DMS153 treated with DMSO at 0.1 percent for 48 hours (cell line): Measurements from ENCODE around the gene FAM110C.
"Not testable (repeated sequence)": the region's sequence is repeated elsewhere in the genome, so short reads cannot be mapped to it uniquely, and the experiment has no call there.

Experiments used
- DNase-seq: peaks from one replicate; lab custom pipeline; 2025; ENCODE audit not compliant: unreplicated experiment; lab: John Stamatoyannopoulos, UW

The FAM110C gene

DNA sequence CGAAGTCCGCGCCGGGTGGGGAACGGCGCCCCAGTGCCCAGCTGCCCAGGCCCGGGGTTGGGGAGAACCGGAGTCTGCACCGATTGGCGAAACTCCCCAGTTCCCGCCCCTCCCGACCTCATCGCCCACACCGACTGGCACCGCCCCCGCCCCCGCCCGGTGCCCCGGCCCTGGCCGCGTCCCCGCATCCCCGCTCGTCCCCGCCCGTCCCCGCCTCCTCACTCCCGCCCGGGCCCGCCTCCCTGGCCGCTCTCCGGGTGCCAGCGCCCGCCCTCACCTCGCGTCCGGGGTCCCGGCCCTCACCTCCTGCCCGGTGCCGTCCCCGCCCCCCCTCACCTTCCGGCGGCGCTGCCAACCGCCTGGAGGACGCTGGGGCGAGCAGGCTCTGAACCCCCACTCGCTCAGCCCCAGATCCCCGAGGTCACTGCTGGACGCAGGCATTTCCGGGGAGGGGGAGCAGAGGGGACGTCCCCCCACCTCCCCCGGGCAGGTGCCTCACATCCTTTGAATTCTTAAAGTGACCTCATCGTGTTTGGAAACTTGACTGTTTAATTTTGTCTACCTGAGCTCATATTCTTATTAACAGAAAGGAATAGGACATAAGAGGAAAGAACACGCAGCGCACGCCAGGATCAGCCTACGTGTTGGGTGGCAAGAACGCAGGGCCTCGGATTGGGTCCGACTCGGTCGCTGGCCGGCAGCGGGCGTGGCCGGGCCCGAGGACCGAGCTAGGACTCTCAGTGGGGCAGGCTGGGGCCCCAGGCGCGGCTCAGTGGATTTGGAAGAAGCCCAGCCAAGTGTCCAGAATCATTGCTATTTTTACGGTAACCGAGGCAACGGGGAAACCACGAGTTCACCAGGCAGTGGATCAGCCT lies at the start of gene FAM110C:
FAM110C (minus strand) TSS at position 35 of the 875 bp plus-strand sequence. CDS start 120 bp downstream, outside the sequence.
- DNase-seq = no peak

DNA sequence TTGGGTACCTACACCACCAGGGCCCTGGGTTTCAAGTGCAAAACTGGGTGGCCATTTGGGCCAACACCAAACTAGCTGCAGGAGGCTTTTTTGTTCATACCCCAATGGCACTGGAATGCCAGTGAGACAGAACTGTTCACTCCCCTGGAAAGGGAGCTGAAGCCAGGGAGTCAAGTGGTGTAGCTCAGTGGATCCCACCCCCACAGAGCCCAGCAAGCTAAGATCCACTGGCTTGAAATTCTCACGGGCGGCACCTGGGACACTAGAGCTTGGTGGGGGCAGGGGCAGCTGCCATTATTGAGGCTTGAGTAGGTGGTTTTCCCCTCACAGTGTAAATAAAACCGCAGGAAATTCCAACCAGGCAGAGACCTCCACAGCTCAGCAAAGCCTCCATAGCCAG lies 46.0 kb upstream of the FAM110C start:
- no peak for DNase-seq

DNA sequence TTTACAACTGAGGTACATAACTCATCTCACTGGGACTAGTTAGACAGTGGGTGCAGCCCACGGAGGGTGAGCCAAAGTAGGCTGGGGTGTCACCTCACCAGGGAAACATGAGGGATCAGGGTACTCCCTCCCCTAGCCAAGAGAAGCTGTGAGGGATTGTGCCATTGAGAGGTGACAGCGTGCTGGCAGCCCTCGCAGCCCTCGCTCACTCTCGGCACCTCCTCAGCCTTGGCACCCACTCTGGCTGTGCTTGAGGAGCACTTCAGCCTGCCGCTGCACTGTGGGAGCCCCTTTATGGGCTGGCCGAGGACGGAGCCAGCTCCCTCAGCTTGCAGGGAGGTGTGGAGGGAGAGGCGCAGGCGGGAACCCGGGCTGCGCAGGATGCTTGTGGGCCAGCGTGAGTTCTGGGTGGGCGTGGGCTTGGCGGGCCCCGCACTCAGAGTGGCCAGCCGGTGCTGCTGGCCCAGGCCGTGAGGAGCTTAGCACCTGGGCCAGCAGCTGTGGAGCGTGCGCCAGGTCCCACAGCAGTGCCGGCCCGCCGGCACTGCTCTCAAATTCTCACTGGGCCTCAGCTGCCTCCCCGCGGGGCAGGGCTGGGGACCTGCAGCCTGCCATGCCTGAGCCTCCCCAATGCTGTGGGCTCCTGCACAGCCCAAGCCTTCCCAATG lies 44.5 kb upstream of the FAM110C start:
- DNase-seq = no peak

- DNase-seq = no peak
Measured at GRCh38 chr2:85761-86160, 39.5 kb upstream of the FAM110C start.

DNA sequence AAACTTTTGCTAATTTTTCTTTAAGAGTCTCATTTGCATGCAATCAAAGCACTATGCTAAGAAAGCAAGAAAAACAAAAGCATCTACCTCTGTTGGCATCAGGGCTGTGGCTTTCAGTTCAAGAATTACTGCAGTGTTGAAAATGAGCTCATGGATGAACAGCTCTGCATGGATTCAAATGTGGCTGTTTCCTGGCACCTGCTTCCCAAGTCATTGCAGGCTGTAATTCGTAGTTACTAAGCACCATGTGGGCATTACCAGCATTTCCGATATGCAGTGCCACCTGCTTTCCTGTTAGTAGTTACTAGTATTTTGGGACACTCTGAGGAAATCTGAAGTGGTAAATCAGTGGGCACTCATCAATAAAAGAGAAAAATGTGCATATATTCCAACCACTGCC lies 37.8 kb upstream of the FAM110C start:
- no peak for DNase-seq

GRCh38 chr2:80971-81736 lies 34.8 kb upstream of the FAM110C start:
- DNase-seq = no peak

DNA sequence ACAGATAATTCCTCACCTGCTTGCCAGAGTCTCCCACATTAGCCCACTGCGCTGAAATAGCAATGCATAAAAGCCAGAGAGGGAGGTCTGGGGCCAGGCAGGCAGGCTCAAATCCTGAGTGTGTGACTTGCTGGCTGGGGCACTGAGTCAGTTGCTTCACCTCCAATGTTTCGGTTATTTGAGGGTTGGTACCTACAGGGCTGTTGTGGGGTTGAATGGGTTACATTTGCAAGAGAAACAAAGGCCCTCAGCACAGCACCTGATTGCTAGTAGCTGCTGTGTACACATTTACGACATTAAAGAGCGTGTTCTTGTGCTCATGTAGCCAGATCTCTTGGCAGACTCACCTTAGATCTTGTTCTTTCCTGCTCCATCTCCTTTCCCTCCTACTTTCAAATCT lies 34.1 kb upstream of the FAM110C start:
- DNase-seq = no peak

GRCh38 chr2:71309-72035 lies 25.2 kb upstream of the FAM110C start:
- DNase-seq = no peak

DNA sequence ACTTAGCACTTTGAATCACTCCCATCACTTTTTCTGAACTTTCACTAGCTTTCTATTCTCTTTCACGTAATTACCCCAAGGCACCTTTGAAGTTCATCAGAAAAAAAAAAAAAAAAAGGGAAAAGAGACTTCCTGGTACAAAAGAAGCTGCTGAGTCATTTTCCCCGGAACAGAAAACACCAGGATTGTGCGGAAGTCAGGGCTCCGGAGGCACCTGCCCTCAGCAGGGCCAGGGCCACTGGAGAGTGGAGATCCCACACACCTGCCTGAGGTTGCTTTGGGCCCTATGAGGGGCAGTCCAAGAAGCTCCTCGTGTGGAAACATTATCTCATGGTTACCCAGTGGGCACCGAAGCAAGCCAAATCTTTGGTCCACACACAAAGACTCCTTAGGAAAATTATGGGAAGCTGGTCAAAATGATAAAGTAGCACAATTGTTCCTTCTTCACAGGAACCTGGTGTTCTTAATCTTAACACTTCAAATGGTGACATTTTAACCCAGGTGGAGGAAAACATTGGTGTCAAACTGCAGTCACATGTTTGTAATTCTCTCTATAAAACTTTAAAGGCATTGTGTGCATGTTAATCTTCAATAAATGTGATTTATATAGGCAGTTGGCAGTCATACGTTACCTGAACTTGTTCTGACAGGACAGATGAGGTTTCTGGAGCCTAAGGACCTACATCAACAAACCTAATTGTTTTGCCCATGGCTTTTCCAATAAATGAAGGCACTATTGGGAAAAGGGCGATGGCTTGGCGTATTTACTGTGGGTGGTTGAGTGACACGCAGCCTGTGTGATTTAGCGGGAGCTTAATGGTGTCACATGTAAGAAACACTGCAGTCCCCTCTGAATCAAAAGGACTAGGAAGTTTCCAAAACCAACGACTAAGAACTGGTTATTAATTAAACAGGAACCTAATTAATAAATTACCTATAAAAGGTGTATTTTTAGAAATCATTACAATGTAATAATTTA lies 23.4 kb upstream of the FAM110C start:
- peak; percentile 39 for DNase-seq

GRCh38 chr2:68637-69036 lies 22.3 kb upstream of the FAM110C start:
- not testable (repeated sequence) for DNase-seq

DNA sequence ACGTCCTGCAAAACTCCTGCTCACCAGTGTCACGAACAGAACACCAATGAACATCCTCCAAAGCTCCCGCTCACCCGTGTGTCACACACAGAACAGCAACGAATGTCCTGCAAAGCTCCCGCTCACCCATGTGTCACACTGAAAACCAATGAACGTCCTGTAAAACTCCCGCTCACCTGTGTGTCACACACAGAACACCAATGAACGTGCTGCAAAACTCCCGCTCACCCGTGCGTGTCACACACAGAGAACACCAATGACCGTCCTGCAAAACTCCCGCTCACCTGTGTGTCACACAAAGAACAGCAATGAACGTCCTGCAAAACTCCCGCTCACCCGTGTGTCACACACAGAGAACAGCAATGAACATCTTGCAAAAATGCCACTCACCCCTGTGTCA lies 20.5 kb upstream of the FAM110C start:
- DNase-seq = no peak

DNA sequence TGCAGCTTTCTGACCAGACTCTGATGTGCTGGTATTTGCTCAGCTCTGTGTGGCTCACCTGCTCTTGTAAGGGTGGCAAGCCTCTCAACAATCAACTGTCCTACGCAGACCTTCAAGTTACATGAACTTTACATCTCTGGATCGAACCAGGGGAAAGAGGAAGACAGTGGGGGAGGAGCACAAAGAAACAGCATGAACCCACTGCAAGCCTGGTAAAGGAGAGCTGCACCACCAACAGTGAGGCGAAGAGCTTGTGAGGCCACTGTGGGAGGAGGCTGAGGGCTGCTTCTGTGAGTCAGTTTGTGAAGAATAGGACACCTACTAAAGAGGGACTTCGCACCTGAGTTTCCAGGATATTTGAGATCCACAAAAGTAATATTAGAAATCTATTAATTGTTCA lies 18.8 kb upstream of the FAM110C start:
- DNase-seq = no peak

DNA sequence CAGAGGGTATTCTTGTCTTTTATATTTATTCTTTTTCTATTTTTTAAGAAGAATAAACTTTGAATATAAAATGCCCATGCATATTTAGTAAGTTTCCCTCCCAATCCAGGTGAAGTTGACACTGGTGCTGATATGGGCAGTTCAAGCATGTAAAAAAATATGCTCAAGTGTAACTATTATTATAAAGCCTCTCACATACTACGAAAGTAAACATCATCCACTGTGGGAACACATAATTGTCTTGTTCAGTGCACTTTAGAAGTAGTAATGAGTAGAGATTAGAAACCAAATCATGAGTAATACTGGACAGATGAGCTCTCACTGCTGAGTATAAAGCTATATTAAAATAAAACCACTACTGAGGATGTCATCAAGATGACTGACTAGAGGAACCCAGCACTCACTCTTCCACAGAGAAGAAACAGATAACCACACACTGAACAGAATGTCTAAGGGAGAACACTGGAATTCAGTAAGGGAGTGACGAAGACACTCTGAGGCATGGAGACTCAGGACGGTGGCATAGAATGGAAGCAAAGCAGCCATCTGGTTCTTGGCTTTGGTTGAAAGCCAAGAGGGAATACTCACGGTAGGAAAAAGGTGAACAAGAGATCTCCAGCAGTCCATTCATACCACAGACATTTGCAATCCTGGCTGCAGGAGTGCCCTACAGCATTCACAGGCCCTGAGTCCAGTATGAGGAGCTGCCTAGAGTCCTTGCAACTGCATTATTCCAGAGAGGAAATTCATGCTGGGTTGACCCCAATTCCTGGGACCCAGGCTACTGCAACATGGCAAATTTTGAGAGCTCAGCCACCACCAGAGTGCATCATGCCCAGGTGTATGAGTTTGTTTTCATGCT lies 9.5 kb upstream of the FAM110C start:
- DNase-seq = no peak

DNA sequence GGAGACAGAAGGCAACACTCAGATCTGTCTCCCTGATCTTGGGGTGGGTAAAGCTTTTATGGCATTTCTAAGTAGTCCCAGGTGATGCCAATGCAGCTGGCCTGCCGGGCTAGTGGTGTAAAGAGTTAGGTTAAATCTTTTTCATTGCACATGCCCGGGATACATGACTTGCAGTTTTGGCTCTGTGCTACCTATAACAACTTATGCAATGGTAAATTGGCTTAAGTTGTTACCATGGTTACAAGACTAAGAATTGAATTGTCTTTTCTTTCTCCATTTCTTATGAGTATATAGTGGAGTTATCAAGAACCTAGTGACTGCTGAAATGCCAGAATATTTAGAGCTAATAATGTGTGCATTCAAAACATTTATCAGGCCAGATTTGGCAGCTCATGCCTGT lies 5.3 kb upstream of the FAM110C start:
- no peak for DNase-seq

DNA sequence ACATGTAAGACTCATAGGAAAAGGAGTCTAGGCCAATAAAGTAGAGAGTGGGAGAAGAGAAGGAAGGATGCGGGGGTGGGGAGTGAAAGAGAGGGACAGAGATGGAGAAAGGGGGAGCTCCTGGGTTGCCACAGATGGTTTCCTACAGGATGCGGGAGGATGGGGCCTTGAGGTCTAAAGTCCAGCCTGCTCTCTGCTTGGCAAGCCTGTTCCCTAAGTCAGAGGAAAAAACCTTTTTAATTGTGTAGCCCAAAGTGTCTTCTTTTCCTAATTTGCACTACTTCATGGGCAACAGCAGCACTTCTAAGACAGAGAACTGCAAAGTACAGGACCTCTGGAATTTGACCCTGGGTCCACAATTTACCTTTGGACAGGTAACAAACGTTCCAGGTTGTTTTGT lies 1.4 kb upstream of the FAM110C start:
- DNase-seq = no peak

DNA sequence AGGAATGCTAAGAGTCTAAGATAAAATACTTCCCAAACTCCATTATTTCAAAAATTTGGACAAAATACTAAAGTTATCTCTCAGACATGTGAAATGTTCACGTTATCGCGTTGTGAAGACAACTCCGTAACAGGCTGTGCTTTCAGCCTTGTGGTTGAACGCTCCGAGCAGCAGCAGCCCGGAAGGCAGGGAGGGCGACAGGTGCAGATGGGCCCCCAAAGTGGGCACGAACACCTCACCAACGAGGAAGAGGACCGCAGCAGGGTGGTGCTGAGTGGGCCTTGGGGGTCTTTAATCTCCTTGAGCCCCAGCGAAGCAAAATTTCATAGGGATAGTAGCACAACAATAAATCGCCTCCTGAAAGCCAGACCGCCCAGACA lies 1.0 kb upstream of the FAM110C start:
- no peak for DNase-seq

DNA sequence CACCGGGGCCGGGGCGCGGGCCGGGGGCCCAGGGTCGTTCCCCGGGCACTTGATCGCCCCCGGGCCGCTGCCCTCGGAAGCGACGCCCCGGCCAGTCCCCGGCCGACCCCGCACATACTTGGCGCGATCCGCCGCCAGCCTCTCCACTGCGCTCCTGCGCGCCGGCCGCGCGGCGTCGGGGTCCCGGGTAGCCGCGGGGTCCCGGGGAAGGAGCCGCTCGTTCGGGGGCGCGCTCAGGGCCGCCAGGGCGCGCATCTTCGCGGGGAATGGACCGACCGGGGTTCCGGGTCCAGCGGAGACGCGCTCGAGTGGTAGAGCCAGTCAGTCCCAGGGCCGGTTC lies 204 bp downstream of the FAM110C start:
- no peak for DNase-seq

- no peak for DNase-seq
Measured at GRCh38 chr2:45342-46130, 769 bp downstream of the FAM110C start.
